A673 (cell line): ENCODE data around the gene C2orf92.

Experiments
- EZH2 ChIP-seq: fragments of 200-600 bp; sonication (generic); IDR thresholded peaks from 2 replicates; pipeline ENCODE4 v1.6.1; 2017; ENCODE audit warnings: borderline replicate concordance, low read depth, mild to moderate bottlenecking, mixed read lengths, antibody characterized with exemption, low read length; ENCODE audit not compliant: poor library complexity, severe bottlenecking
- TF ChIP-seq, protein P1 (sequence below): fragments of 300-800, 200-600 bp; sonication (generic); conservative IDR thresholded peaks from 2 replicates; pipeline ENCODE4 v1.5.1; 2017; ENCODE audit warnings: low read depth, mild to moderate bottlenecking, antibody characterized with exemption, low read length, moderate library complexity, mixed read lengths

GRCh38 chr2:97701851-97702465, 32.4 kb downstream of the C2orf92 start:
- TF ChIP-seq, protein P1, sequence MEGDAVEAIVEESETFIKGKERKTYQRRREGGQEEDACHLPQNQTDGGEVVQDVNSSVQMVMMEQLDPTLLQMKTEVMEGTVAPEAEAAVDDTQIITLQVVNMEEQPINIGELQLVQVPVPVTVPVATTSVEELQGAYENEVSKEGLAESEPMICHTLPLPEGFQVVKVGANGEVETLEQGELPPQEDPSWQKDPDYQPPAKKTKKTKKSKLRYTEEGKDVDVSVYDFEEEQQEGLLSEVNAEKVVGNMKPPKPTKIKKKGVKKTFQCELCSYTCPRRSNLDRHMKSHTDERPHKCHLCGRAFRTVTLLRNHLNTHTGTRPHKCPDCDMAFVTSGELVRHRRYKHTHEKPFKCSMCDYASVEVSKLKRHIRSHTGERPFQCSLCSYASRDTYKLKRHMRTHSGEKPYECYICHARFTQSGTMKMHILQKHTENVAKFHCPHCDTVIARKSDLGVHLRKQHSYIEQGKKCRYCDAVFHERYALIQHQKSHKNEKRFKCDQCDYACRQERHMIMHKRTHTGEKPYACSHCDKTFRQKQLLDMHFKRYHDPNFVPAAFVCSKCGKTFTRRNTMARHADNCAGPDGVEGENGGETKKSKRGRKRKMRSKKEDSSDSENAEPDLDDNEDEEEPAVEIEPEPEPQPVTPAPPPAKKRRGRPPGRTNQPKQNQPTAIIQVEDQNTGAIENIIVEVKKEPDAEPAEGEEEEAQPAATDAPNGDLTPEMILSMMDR, result no peak
- no peak for TF ChIP-seq EZH2
